Measurements from ENCODE around the gene XXYLT1.

Gene XXYLT1

GRCh38 chr3:195025056-195025883, 245.7 kb downstream of the XXYLT1 start:
- DNase-seq (ENCODE audit: low read depth) = no peak

DNA sequence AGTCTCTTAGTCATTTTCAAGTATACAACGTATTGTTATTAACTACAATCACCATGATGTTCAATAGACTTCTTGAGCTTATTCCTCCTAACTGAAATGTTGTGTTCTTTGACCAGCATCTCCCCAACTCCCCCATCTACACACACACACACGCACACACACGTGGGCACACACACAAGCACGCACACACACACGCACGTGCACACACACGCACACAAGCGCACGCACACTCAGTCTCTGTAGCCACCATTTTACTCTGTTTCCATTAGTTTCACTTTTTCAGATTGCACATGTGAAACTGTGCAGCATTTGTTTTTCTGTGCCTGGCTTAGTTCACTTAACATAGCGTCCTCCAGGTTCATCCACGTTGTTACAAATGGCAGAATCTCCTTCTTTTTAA, 247.0 kb downstream of the XXYLT1 start:
- no peak for DNase-seq (ENCODE audit: low read depth)

DNA sequence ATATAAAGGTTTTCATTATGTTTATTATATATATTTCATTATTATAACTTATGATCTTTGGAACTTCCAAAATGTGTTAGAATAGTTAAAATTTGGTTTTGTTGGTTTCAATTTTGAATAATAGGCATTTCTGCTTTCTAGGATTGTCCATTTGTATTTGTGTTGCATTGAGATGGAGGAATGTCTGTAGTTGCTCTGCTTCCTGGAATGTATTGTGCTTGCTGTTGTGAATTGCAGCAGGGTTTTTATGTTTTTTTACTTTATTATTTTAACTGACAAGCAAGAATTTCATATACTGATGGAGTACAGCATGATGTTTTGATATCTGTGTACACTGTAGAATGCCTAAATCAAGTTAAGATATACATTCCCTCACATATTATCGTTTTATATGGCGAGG, 247.4 kb downstream of the XXYLT1 start:
- DNase-seq (ENCODE audit: low read depth) = no peak

DNA sequence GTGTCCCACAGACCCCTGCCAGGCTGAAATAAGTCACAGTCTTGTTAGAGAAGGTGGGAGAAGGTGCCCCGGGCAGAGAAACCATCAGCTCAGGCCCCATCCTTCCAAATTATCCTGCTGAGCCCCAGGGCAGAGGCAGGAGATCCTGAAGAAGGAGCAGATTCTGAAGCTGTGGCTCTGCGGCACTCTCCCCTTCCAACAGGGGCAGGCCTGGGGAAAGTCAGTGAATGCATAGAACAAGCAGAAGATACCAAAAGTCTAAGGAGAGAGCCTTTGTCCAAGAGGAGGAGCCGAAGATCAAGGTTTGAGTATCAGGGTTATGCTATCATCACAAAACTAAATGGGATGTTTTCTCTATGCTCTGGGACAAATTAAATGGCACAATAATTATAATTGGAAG, 249.3 kb downstream of the XXYLT1 start:
- DNase-seq (ENCODE audit: low read depth) = no peak

DNA sequence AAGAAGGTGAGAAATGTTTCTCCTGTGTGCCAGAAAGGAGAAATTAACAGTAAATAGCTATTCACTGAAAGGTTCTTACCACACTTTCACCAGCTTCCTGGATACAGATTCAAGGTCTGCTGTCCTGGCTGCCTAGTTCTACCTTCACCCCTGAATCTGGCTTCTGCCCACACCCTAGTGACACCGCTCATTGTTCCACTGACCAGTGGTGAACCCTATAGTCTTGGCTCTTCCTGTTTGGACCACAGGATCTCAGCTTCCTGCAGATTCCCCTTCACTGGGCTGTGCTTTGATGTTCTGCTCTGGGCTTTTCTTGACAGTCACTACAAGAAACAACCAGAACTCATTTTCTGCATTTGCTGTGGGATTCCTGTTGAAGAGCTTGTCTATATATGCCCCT, 250.0 kb downstream of the XXYLT1 start:
- DNase-seq (ENCODE audit: low read depth) = no peak

GRCh38 chr3:195020185-195020584, 250.8 kb downstream of the XXYLT1 start:
- DNase-seq (ENCODE audit: low read depth) = no peak

- no peak for DNase-seq (ENCODE audit: low read depth)
These were observed 251.6 kb downstream of the XXYLT1 start for GRCh38 chr3:195019335-195019734.

Measured in amniotic epithelial cell (primary cell).